ENCODE results near the gene ABCD3.

Gene ABCD3

DNA sequence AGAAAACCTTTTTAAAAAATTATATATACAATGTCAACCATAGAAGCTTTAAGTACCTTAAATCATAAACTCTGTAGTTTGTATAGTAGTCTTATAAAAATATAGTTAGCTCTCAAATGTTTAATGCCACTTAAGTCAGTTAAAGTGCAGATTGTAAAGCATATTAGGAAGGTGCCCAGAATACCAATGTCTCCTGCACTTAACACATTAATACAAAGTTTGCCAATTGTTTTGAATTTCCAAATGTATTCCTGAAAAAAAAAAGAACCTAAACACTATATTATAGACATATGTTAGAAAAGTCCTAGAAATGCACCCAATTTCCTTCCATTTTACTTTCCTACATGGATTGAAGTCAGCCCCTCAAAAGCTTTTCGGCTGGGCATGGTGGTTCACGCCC, 111.2 kb downstream of the ABCD3 start:
- DNase-seq, result no peak

DNA sequence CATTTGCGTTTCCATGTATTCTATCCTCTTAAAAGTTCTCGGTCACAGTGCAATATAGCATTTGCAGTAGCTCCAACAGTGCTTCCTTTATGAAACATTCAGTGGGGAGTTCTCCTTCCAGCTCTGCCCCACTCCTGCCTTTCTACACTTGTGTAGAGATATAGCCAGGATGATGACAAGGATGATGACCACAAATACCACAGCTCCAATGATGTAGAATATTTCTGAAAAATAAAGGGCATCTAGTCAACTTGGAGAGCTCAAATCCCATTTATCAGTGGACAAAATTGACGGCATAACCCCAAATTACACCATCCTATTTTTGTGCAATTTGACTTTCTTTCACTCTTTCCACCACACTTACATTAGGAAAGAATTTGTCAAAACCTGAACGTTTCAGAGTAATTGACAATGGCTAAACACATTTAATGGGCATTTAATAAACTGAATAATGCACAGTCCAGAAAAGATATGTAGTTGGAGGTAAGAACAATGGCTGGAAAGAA, 112.2 kb downstream of the ABCD3 start:
- DNase-seq, result no peak

DNA sequence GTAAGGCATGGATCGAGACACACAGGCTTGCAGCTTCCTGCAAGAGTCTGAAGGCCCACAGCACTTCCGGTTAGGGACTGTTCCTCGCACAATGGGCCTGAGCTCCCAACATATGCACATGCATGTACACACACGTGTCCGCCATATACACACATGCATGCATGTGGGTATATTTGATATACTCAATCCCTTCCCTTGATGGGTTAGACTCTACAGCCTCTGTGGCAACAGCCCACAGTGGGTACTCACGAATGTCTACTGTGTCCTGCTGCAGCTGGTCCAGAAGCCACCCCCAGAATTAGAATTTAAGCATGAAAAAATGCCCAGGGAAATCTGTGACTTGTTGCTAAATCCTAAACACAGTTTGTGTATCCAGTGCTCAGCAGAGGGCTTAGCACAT, 113.5 kb downstream of the ABCD3 start:
- no peak for DNase-seq

- no peak for DNase-seq
Observed at GRCh38 chr1:94532077-94532476, 113.9 kb downstream of the ABCD3 start.

- DNase-seq, result no peak
Observed at GRCh38 chr1:94535095-94535494, 116.9 kb downstream of the ABCD3 start.

GRCh38 chr1:94535879-94536278, 117.7 kb downstream of the ABCD3 start:
- no peak for DNase-seq

GRCh38 chr1:94537254-94537653, 119.1 kb downstream of the ABCD3 start:
- no peak for DNase-seq

DNA sequence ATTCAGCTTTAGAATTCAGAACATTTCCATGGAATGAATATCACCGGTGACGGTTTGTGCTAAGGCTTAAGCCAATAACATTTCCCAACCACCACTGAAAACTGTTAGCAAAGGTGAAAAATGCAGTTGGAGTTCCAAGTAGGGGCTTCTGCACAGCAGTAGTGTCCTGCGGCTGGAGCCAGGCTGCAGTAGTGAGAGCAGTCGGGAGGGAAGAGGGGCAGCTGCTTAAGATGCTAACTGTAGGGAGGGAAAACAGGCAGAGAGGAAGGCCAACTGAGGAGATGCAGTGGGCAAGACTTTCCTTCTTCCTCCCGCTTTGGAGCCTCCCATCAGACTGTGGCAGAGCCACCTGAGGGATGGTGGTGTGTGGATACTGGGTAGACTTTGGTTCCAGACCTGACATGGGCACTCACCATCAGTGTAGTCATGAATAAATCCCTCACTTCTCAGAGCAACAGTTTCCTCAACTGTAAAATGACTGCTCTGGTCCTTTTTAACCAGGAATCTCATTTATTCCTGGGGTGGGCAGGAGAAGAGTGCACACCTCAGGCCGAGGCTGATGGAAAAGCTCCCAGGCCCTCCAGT, 120.1 kb downstream of the ABCD3 start:
- no peak for DNase-seq

DNA sequence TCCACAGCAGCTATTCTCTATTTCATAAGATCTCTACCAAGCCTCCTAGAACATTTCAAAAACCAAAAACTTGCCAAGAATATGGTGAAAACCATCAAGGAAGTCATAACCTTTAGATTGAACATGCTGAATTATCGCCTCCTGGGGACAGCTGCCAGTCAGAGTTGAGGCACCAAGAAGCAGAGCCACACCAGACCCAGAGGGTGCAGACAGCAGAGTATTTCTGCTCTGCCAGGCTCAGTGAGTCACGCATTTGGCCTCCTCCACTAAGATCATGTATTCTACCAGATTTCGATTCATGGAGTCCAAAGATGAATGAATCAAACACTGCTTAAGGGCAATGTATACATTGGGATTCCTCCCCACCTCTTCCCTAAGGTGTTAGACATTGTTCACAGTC, 121.3 kb downstream of the ABCD3 start:
- DNase-seq, result no peak

GRCh38 chr1:94540440-94541245, 122.5 kb downstream of the ABCD3 start:
- DNase-seq, result no peak

DNA sequence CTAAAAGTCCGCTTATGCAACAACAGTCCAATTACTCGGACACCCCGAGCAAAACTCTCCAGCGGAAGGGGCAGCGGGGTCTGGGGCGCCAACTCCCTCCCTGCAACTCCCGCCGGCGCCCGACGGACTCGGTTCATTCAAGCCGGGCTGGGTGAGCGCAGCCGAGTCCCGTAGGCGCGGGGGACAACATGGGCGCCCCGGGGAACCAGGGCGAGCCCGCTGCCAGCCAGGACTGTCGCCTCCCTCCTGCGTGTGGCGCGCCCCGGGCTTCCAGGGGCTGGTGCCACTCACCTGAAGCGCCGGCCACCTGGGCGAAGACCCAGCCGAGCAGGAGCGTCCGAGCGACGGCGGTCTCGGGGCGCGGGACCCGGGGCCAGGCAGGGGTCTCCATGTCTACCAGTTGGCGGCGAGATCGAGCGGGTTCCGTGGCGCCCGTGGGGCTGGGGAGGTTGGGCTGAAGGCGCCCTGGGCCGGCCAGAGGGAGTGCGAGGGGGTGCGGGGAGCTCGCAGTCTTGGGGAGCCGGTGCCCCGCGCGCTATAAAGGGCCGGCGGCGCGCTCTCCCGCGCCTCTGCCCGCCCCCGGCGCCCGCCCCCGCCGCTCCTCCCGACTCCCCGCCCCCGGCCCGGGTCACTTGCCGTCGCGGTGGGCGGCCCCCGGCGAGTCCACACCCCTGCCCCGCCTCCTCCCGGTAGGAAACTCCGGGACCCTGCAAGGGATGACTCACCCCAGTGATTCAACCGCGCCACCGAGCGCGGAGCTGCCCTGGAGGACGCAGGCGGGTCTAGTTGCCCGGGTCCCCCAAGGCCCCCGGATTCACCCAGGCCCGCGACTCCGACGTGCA, 123.3 kb downstream of the ABCD3 start, which contains the start of gene F3:
Gene F3 (minus strand): TSS at position 514 of the 842 bp plus-strand sequence. CDS start 123 bp downstream, at position 391.
- DNase-seq, result peak; percentile 37

DNA sequence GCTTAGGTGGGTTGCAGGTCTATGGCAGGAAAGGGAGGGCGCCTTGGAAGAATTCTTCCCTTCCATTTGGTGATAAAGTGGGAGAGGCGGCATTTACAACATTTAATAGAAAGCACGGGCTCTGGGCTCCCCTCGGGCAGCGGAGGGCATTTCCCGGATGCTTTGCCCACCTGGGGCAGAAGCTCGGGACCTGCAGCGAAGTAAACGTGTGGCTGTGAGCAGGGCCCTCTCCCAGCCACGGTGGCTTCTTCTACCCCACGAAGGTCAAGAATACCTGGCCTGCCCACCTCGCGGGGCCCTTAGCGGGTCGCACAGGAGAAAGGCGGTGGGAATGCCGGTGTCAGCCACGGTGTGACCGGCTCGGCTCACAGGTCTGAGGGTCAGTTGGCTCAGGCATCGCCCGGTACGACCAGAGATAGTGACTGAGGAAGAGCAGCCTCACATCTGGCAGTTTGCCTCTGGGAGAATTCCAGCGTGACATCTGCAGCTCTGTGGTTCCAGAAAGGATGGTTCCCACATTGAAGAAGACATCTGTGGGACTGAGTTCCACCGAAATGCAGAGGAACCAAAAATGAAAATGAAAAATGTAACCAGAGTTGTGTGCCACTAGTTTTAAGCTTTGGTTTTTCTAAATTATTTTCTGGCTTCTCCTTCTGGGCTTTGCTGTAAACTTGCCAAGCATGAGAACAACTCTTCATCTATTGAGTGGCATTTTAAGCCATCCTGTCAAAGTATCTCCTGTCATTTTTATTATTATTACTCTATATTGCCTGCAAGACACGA, 124.1 kb downstream of the ABCD3 start:
- no peak for DNase-seq

DNA sequence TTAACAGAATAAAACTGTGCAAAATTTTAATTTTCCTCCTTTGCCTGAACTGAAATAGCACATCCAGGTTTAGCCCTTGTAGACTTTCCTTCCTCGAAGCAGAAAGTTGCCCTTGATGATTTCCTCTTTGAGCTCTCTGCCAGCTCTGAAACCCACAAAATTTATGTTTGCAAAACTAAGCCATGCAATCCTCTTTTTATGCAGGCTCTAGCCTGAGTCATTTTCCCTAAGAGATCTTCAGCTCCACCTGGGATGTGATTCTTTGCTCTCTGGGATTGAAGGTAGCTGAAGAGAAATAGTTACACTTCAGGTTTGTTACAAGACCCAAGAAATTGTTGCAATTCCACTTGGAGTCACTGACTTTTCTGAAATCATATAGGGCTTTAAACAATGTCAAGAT, 124.8 kb downstream of the ABCD3 start:
- DNase-seq, result no peak

GRCh38 chr1:94543893-94544635, 125.9 kb downstream of the ABCD3 start:
- no peak for DNase-seq

DNA sequence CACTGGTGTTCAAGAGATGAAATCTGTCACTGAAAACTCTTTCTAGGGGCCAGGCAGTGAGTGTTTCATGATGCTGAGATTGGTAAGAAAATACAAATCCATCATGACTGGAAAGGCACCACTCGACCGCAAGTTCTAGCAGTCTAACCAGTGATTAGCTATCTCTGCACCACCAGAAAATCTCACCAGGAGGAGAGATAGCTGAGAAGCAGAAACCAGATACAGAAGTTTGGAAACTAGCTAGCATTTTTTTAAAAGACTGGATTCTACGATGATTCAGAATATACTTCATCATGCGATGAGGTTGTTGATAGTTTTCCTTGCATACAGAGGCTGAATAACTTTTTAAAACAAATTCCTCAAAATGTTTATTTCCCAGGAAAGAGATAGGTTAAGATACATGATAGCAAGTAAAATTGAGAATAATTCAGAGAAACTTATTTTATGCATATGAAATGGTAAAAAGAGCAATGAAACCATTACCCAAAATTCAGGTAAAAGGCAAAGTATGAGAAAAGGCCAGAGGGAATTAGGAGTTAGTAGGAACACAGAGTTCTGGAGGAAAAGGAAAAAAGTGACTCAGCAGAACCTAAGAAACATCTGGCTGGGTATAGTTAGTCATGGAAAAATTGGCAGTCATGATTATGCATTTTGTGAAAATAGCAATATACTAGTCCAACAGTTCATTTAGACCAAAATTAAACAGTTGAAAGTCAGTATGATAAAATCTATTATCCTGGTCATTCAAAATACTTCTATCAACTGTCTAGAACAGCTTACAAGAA, 126.7 kb downstream of the ABCD3 start:
- no peak for DNase-seq

DNA sequence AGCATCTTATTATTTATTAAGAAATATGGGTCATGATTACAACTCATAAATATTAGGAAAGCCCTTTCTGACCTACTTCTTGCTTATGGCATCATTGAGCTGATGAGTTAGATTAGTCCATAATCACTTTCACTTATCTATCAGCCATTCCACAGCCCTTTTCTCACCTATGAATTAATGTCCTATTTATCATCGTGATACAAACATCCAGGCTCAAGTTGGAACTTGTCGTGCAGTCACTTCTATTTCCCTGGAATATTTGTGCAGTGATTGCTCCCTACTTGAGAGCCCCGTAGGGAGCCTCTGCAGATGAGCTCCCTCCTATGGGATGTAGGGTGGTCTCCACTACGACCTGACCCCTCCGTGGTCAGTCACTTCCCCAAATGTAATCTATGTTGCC, 131.5 kb downstream of the ABCD3 start:
- DNase-seq, result no peak

DNA sequence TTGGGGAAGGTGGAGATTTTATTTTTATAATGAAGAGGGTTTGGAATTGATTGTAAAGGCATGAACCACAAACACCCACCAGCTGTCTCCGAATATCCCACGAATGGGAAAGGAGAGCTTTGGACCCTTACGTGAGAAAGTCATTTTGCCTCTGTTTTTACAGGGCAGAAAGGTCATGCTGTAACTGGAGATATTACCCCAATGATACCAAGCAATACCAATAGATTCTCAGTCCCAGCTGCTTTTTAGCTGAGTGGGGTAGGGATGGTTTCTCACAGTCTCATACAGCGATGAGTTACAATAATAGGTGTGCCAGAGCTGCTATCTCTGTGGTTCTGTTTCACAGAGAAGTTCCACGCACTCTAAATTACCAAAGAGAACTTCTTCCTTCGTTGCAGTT, 132.2 kb downstream of the ABCD3 start:
- no peak for DNase-seq

DNA sequence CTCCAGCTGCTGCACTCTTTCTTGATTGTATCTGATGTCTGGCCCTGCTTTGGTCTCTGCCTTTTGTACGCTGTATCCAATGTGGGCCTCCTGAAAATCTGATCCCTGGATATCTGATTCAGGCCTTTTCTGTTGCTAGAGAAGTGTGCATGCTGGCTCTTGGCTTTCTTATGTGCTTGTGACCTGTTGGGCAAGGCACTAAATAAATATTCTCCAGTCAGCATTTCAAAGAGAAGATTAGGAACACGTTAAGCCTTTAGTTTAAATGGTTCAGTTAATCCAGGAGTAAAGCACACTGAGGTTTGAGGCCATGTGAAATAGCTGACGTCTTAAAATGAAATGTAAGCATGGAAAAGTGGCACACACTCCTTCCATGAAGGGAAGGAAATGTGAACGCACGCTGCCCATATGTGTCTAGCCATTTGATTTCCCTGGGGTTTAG, 132.6 kb downstream of the ABCD3 start:
- no peak for DNase-seq

- no peak for DNase-seq
Observed at GRCh38 chr1:94551449-94551848, 133.3 kb downstream of the ABCD3 start.

GRCh38 chr1:94552071-94552586, 133.9 kb downstream of the ABCD3 start:
- DNase-seq, result no peak

DNA sequence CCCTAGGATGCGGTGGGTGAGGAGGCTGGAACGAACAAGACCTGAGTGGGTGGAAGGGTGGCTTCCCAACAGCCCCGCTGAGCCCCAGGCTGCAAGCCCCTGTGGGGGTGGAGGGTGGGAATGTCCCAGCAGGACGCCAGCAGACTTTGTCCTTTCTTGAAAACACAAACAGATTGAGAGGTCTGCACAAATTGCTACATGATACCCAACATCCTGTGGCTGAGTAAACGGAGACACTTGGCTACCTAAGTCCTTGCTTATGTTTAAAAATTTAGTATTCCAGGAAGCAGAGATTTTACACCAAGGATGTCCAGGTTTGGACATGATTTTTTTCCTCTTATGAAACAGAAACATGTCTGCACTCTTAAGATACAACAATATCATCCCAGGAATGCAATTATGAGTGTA, 135.1 kb downstream of the ABCD3 start:
- DNase-seq, result no peak

Measured in CD4-positive, alpha-beta T cell treated with Interleukin-21 for 1 hour (primary cell).